Stimulated activated naive CD8-positive, alpha-beta T cell treated with anti-CD3 and anti-CD28 coated beads, Interleukin-15, Interleukin-2, amounts not matched to agents 100 ng/mL and 50 ng/mL, for 24 hours (primary cell): ENCODE results near the gene SLC8B1.

Experiments used
- H3K27ac Mint-ChIP-seq: one replicate; pipeline ENCODE4 v1.8.0; 2021; ENCODE audit warnings: mild to moderate bottlenecking, mixed read lengths
- H3K27me3 Mint-ChIP-seq: one replicate; pipeline ENCODE4 v1.8.0; 2021; ENCODE audit warnings: mixed read lengths
- H3K36me3 Mint-ChIP-seq: one replicate; pipeline ENCODE4 v1.8.0; 2021; ENCODE audit warnings: low read depth, mixed read lengths
- H3K4me1 Mint-ChIP-seq: one replicate; pipeline ENCODE4 v1.8.0; 2021; ENCODE audit warnings: low read depth, mixed read lengths
- H3K4me3 Mint-ChIP-seq: one replicate; pipeline ENCODE4 v1.8.0; 2021; ENCODE audit warnings: mild to moderate bottlenecking, mixed read lengths
- H3K9me3 Mint-ChIP-seq: one replicate; pipeline ENCODE4 v1.8.0; 2021; ENCODE audit warnings: mixed read lengths

SLC8B1 gene

GRCh38 chr12:113334786-113335539 is at the start of gene SLC8B1:
Gene SLC8B1, minus strand, starts transcription at chr12:113335109. Its CDS starts 2,231 bp downstream, at chr12:113332878.
- no peaks in the 10 kb centered on the region for H3K27me3 Mint-ChIP-seq
- peak within 1 kb of the TSS; percentile 98 for H3K4me3 Mint-ChIP-seq
- H3K9me3 Mint-ChIP-seq: no peaks in the 10 kb centered on the region
- H3K27ac Mint-ChIP-seq: peak within 1 kb of the TSS; percentile 88
- peaks cover 21% of the 10 kb centered on the region for H3K36me3 Mint-ChIP-seq
- H3K4me1 Mint-ChIP-seq: peaks cover 23% of the 10 kb centered on the region

- Mint-ChIP-seq H3K9me3 (no peaks in the 10 kb centered on the region), H3K27ac (no peak overlapping the region), H3K27me3 (no peaks in the 10 kb centered on the region), H3K4me1 (no peaks in the 10 kb centered on the region), H3K4me3 (no peak overlapping the region), H3K36me3 (peaks cover 15% of the 10 kb centered on the region)
Measured at GRCh38 chr12:113382206-113382605, 47.3 kb upstream of the SLC8B1 start.

GRCh38 chr12:113381220-113381619 is 46.3 kb upstream of the SLC8B1 start:
- Mint-ChIP-seq H3K4me3 (no peak overlapping the region), H3K27me3 (no peaks in the 10 kb centered on the region), H3K9me3 (no peaks in the 10 kb centered on the region), H3K36me3 (peaks cover 13% of the 10 kb centered on the region), H3K27ac (no peak overlapping the region), H3K4me1 (no peaks in the 10 kb centered on the region)

- no peak overlapping the region for H3K4me3 Mint-ChIP-seq
- H3K27ac Mint-ChIP-seq: no peak overlapping the region
- no peaks in the 10 kb centered on the region for H3K9me3 Mint-ChIP-seq
- peaks cover 28% of the 10 kb centered on the region for H3K36me3 Mint-ChIP-seq
- no peaks in the 10 kb centered on the region for H3K27me3 Mint-ChIP-seq
- H3K4me1 Mint-ChIP-seq: no peaks in the 10 kb centered on the region
Measured at GRCh38 chr12:113378291-113378690, 43.4 kb upstream of the SLC8B1 start.

GRCh38 chr12:113374823-113375428 is 40.0 kb upstream of the SLC8B1 start:
- H3K9me3 Mint-ChIP-seq: no peaks in the 10 kb centered on the region
- no peaks in the 10 kb centered on the region for H3K4me1 Mint-ChIP-seq
- H3K36me3 Mint-ChIP-seq: peaks cover 35% of the 10 kb centered on the region
- no peak overlapping the region for H3K4me3 Mint-ChIP-seq
- no peak overlapping the region for H3K27ac Mint-ChIP-seq
- H3K27me3 Mint-ChIP-seq: no peaks in the 10 kb centered on the region

- peaks cover 31% of the 10 kb centered on the region for H3K36me3 Mint-ChIP-seq
- H3K27me3 Mint-ChIP-seq: no peaks in the 10 kb centered on the region
- no peaks in the 10 kb centered on the region for H3K9me3 Mint-ChIP-seq
- no peak overlapping the region for H3K4me3 Mint-ChIP-seq
- H3K4me1 Mint-ChIP-seq: no peaks in the 10 kb centered on the region
- H3K27ac Mint-ChIP-seq: no peak overlapping the region
Measured at GRCh38 chr12:113373969-113374368, 39.1 kb upstream of the SLC8B1 start.

GRCh38 chr12:113373440-113373839 is 38.5 kb upstream of the SLC8B1 start:
- H3K9me3 Mint-ChIP-seq: no peaks in the 10 kb centered on the region

GRCh38 chr12:113372371-113372770 is 37.5 kb upstream of the SLC8B1 start:
- H3K27me3 Mint-ChIP-seq: no peaks in the 10 kb centered on the region
- H3K4me3 Mint-ChIP-seq: no peak overlapping the region
- H3K9me3 Mint-ChIP-seq: no peaks in the 10 kb centered on the region
- H3K36me3 Mint-ChIP-seq: peaks cover 27% of the 10 kb centered on the region
- no peak overlapping the region for H3K27ac Mint-ChIP-seq
- H3K4me1 Mint-ChIP-seq: no peaks in the 10 kb centered on the region

More at GRCh38 chr12:113373440-113373839, 38.5 kb upstream of the SLC8B1 start:
- Mint-ChIP-seq H3K4me1 (no peaks in the 10 kb centered on the region), H3K27me3 (no peaks in the 10 kb centered on the region), H3K36me3 (peaks cover 31% of the 10 kb centered on the region), H3K4me3 (no peak overlapping the region), H3K27ac (no peak overlapping the region)

- Mint-ChIP-seq H3K9me3 (no peaks in the 10 kb centered on the region), H3K4me1 (no peaks in the 10 kb centered on the region), H3K4me3 (no peak overlapping the region), H3K27me3 (no peaks in the 10 kb centered on the region), H3K27ac (no peak overlapping the region), H3K36me3 (peaks cover 22% of the 10 kb centered on the region)
Measured at GRCh38 chr12:113371808-113372207, 36.9 kb upstream of the SLC8B1 start.

- Mint-ChIP-seq H3K36me3 (peaks cover 22% of the 10 kb centered on the region), H3K9me3 (no peaks in the 10 kb centered on the region), H3K4me3 (no peak overlapping the region), H3K27me3 (no peaks in the 10 kb centered on the region), H3K27ac (no peak overlapping the region), H3K4me1 (no peaks in the 10 kb centered on the region)
Measured at GRCh38 chr12:113370923-113371682, 36.2 kb upstream of the SLC8B1 start.

- Mint-ChIP-seq H3K27ac (no peak overlapping the region), H3K36me3 (peaks cover 20% of the 10 kb centered on the region), H3K27me3 (no peaks in the 10 kb centered on the region), H3K4me3 (no peak overlapping the region), H3K4me1 (no peaks in the 10 kb centered on the region), H3K9me3 (no peaks in the 10 kb centered on the region)
Measured at GRCh38 chr12:113369391-113369985, 34.6 kb upstream of the SLC8B1 start.

- H3K27ac Mint-ChIP-seq: no peak overlapping the region
- H3K4me1 Mint-ChIP-seq: no peaks in the 10 kb centered on the region
- H3K36me3 Mint-ChIP-seq: peaks cover 21% of the 10 kb centered on the region
- no peaks in the 10 kb centered on the region for H3K9me3 Mint-ChIP-seq
- H3K4me3 Mint-ChIP-seq: no peak overlapping the region
- no peaks in the 10 kb centered on the region for H3K27me3 Mint-ChIP-seq
Measured at GRCh38 chr12:113368331-113368730, 33.4 kb upstream of the SLC8B1 start.

- no peaks in the 10 kb centered on the region for H3K4me1 Mint-ChIP-seq
- H3K4me3 Mint-ChIP-seq: no peak overlapping the region
- H3K27me3 Mint-ChIP-seq: no peaks in the 10 kb centered on the region
- H3K27ac Mint-ChIP-seq: no peak overlapping the region
- H3K36me3 Mint-ChIP-seq: peaks cover 14% of the 10 kb centered on the region
- no peaks in the 10 kb centered on the region for H3K9me3 Mint-ChIP-seq
Measured at GRCh38 chr12:113366827-113367226, 31.9 kb upstream of the SLC8B1 start.

GRCh38 chr12:113365639-113366395 is 30.9 kb upstream of the SLC8B1 start:
- Mint-ChIP-seq H3K36me3 (peaks cover 14% of the 10 kb centered on the region), H3K9me3 (no peaks in the 10 kb centered on the region), H3K4me3 (no peak overlapping the region), H3K27me3 (no peaks in the 10 kb centered on the region), H3K27ac (no peak overlapping the region), H3K4me1 (no peaks in the 10 kb centered on the region)
